Neural crest cell (in vitro differentiated cells): ENCODE data around the gene C17orf100. TPM values are rescaled to one million over a fixed set of nuclear protein-coding genes. Genes with fewer than 3 reads are reported as not detected.
"Not testable (repeated sequence)": the region's sequence is repeated elsewhere in the genome, so short reads cannot be mapped to it uniquely, and the experiment has no call there.

Source experiments
- DNase-seq: peaks from one replicate; pipeline ENCODE4 v3.0.0; 2021; ENCODE audit warnings: low read depth, mixed read lengths, low spot score
- H3K27ac Mint-ChIP-seq: one replicate; pipeline ENCODE4 v1.8.0; 2021; ENCODE audit warnings: mild to moderate bottlenecking, mixed read lengths; ENCODE audit not compliant: unreplicated experiment
- H3K27me3 Mint-ChIP-seq: 2 replicates; pipeline ENCODE4 v1.8.0; 2021; ENCODE audit warnings: low read depth, mild to moderate bottlenecking, mixed read lengths
- H3K36me3 Mint-ChIP-seq: 2 replicates; pipeline ENCODE4 v1.8.0; 2021; ENCODE audit warnings: low read depth, mild to moderate bottlenecking, mixed read lengths
- H3K4me1 Mint-ChIP-seq: 2 replicates; pipeline ENCODE4 v1.8.0; 2021; ENCODE audit warnings: mixed read lengths
- H3K4me3 Mint-ChIP-seq: one replicate; pipeline ENCODE4 v1.8.0; 2021; ENCODE audit warnings: mild to moderate bottlenecking, mixed read lengths
- H3K9me3 Mint-ChIP-seq: 2 replicates; pipeline ENCODE4 v1.8.0; 2021; ENCODE audit warnings: mixed read lengths
- total RNA-seq: library from RNA; stranded (reverse); gene quantifications from 2 replicates; pipeline ENCODE4 v1.2.1, GENCODE V29; 2021
- TF ChIP-seq, protein P1 (sequence below): fragments of 200-600 bp; sonication (generic); conservative IDR thresholded peaks from 2 replicates; pipeline ENCODE4 v1.5.0; 2021; ENCODE audit warnings: antibody characterized with exemption, mild to moderate bottlenecking

The C17orf100 gene
- total RNA-seq, 1 donor from 2014 or later = 3.7 TPM

DNA sequence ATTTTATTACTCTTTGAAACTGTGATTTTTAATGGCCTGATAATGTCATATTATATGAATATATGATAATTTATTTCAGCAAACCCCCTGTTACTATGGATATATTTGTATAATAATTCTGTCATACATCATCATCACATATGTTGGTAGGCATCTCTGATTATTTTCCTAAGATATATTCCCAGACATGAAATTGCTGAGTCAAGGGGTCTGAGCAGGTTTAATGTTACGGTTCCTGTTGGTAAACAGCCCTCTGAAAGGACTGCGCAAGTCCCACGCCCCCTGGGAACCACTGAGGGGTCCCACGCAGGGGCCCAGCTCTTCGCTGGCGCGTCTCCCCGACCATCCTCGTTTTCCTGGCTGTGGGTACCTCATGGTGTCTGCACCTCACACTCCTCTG is 37.4 kb downstream of the C17orf100 start:
- H3K27ac Mint-ChIP-seq = no peak overlapping the region
- no peaks in the 10 kb centered on the region for H3K36me3 Mint-ChIP-seq
- H3K27me3 Mint-ChIP-seq = peaks cover 40% of the 10 kb centered on the region
- H3K4me1 Mint-ChIP-seq = no peaks in the 10 kb centered on the region
- no peak overlapping the region for H3K4me3 Mint-ChIP-seq
- H3K9me3 Mint-ChIP-seq = no peaks in the 10 kb centered on the region
- TF ChIP-seq, protein P1, sequence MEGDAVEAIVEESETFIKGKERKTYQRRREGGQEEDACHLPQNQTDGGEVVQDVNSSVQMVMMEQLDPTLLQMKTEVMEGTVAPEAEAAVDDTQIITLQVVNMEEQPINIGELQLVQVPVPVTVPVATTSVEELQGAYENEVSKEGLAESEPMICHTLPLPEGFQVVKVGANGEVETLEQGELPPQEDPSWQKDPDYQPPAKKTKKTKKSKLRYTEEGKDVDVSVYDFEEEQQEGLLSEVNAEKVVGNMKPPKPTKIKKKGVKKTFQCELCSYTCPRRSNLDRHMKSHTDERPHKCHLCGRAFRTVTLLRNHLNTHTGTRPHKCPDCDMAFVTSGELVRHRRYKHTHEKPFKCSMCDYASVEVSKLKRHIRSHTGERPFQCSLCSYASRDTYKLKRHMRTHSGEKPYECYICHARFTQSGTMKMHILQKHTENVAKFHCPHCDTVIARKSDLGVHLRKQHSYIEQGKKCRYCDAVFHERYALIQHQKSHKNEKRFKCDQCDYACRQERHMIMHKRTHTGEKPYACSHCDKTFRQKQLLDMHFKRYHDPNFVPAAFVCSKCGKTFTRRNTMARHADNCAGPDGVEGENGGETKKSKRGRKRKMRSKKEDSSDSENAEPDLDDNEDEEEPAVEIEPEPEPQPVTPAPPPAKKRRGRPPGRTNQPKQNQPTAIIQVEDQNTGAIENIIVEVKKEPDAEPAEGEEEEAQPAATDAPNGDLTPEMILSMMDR = no peak
- no peak for DNase-seq

DNA sequence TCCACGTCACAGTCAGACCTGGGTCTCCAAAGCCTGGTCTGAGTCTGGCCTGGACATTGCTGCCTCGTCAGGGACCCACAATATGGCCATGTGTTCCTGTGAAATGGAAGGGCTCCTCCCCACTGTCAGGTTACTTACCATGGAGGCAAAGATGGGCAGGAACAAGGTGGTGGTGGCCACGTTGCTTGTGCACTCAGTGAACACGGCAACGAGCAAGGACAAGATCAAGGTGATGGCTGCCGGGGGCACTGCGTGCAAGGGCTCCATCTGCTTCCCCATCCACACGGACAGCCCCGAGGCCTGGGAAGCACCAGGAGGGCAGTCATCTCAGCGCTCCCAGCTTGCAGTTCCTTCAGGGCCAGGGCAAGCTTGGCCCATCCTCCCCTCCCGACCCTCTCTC is 39.1 kb downstream of the C17orf100 start:
- no peaks in the 10 kb centered on the region for H3K4me1 Mint-ChIP-seq
- H3K9me3 Mint-ChIP-seq = no peaks in the 10 kb centered on the region
- H3K36me3 Mint-ChIP-seq = no peaks in the 10 kb centered on the region
- no peak overlapping the region for H3K27ac Mint-ChIP-seq
- TF ChIP-seq, protein P1 = no peak
- peaks cover 43% of the 10 kb centered on the region for H3K27me3 Mint-ChIP-seq
- H3K4me3 Mint-ChIP-seq = no peak overlapping the region
- DNase-seq = no peak

DNA sequence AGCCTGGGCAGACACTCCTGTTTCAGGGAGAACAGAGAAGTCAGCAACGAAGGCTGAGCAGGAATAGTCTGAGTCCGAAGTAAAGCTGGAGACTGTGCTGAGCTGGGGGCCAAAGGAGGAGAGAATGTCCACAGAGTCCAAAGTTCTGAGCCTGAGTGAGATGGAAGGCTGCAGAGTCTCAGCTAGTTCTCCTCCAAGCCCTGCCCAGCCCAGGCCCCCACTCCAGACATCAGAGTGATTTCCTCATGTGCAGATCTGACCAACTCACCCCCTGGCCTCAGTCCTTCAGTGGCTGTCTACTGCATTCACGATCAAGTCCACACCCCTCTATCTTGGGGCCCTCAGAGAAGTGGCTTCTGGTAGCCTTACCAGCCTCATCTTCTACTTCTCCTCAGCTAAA is 40.0 kb downstream of the C17orf100 start:
- Mint-ChIP-seq H3K4me3 (no peak overlapping the region), H3K27me3 (peaks cover 38% of the 10 kb centered on the region), H3K4me1 (no peaks in the 10 kb centered on the region)

DNA sequence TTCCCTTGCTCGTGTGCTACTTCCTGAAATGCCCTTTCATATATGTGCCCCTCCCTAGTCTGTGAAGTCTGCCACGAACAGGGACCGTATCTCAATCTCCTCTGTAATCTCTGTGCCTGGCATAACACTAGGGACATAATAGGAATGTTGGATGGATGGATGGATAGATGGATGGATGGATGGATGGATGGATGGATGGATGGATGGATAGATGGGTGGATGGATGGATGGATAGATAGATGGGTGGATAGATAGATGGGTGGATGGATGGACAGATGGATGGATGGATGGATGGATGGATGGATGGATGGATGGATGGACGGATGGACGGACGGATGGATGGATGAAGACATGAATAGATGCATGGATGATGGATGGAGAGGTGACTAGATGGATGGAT is 40.4 kb downstream of the C17orf100 start:
- DNase-seq, H3K36me3 Mint-ChIP-seq, H3K4me3 Mint-ChIP-seq, H3K9me3 Mint-ChIP-seq, H3K4me1 Mint-ChIP-seq, H3K27ac Mint-ChIP-seq: not testable (repeated sequence)
- H3K27me3 Mint-ChIP-seq = peaks cover 37% of the 10 kb centered on the region

More for the DNA sequence above, 40.0 kb downstream of the C17orf100 start:
- DNase-seq = no peak
- Mint-ChIP-seq H3K9me3 (no peaks in the 10 kb centered on the region), H3K27ac (no peak overlapping the region), H3K36me3 (no peaks in the 10 kb centered on the region)
- TF ChIP-seq, protein P1 = no peak

DNA sequence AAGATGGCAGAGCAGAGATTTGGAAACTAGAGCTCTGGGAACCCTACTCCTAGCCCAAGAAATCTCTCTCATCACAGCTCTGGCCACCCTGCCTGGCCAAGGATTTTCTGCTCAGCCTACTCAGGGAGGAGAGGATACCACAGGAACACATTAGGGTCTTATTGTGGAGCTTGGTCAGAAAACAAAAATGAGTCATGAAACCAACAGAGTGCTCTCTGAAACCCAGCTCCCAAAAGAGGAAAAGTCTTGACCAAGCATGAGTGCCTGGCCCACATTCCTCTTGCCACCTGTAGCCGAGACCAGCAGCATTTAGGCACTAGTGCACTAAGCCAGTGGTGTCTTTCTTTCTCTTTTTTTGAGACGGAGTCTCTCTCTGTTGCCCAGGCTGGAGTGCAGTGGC is 43.5 kb downstream of the C17orf100 start:
- Mint-ChIP-seq H3K27me3 (peaks cover 32% of the 10 kb centered on the region), H3K36me3 (no peaks in the 10 kb centered on the region), H3K4me1 (no peaks in the 10 kb centered on the region), H3K4me3 (no peak overlapping the region), H3K27ac (no peak overlapping the region), H3K9me3 (no peaks in the 10 kb centered on the region)
- TF ChIP-seq, protein P1 = no peak
- no peak for DNase-seq

DNA sequence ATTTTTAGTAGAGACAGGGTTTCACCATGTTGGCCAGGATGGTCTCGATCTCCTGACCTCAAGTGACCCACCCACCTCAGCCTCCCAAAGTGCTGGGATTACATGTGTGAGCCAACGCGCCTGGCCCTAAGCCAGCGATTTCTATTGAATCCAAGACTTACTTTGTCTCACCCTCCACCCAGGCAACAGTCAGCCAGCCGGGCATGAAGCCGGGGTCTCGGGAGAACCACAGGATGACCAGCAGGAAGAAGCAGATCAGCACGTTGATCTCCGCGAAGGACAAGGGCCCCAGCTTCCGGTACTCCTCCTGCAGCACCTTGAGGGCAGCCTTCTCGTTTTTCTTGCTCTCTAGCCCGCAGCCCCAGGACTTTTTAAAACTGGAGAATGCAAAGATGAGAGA is 44.0 kb downstream of the C17orf100 start:
- H3K9me3 Mint-ChIP-seq = no peaks in the 10 kb centered on the region
- H3K4me3 Mint-ChIP-seq = no peak overlapping the region
- H3K27ac Mint-ChIP-seq = no peak overlapping the region
- no peaks in the 10 kb centered on the region for H3K36me3 Mint-ChIP-seq
- peaks cover 32% of the 10 kb centered on the region for H3K27me3 Mint-ChIP-seq
- no peak for DNase-seq
- no peaks in the 10 kb centered on the region for H3K4me1 Mint-ChIP-seq
- TF ChIP-seq, protein P1 = no peak
